ENCODE data around the gene CD244. TPM values are rescaled to one million over a fixed set of nuclear protein-coding genes. Genes with fewer than 3 reads are reported as not detected.

Gene CD244
- total and polyA plus RNA-seq, 2 donors (not counting 3 experiments of a cell fraction or from before 2014, with no cell fraction given), result not detected

GRCh38 chr1:160798439-160798838, 64.2 kb downstream of the CD244 start:
- DNase-seq (ENCODE audit: low read depth, low spot score) (no peak), FAIRE-seq (no peak)
- Histone ChIP-seq H3K4me3 (replicated peaks in 1 of 3; ENCODE audit: insufficient read depth in 1 of 3, low read depth in 1 of 3, low read length in 3 of 3) (no peak overlapping the region), H3K27me3 (ENCODE audit: control insufficient read depth in 2 of 2, insufficient read depth in 2 of 2, low read length in 2 of 2) (no peaks in the 10 kb centered on the region), H3K27ac (ENCODE audit: insufficient read depth, low read depth, low read length) (no peak overlapping the region), H3K79me2 (ENCODE audit: control insufficient read depth, insufficient read depth, low read length) (no peaks in the 10 kb centered on the region), H3K36me3 (ENCODE audit: control insufficient read depth in 2 of 2, extremely low read depth in 1 of 2, insufficient read depth in 2 of 2, low read length in 2 of 2) (no peaks in the 10 kb centered on the region), H3K9me3 (replicated peaks; ENCODE audit: control insufficient read depth, insufficient read depth, low read length) (no peaks in the 10 kb centered on the region), H3K4me2 (ENCODE audit: insufficient read depth, low read length) (no peak overlapping the region), H3K9me1 (replicated peaks; ENCODE audit: control insufficient read depth, extremely low read depth, insufficient read depth, low read length) (no peaks in the 10 kb centered on the region), H4K20me1 (replicated peaks; ENCODE audit: control insufficient read depth, extremely low read depth, insufficient read depth, low read length) (no peaks in the 10 kb centered on the region), H3K9ac (replicated peaks; ENCODE audit: extremely low read depth, insufficient read depth, low read length) (no peak overlapping the region), H2AFZ (ENCODE audit: low read depth, low read length) (no peak overlapping the region), H3K4me1 (ENCODE audit: control insufficient read depth, extremely low read depth, insufficient read depth, low read length) (no peaks in the 10 kb centered on the region)
- ChIA-PET CTCF (interaction anchor here (1.2 kb wide), 1 partner anchor 36 kb away, joined by 3 read pairs; no protein-coding TSS in a partner anchor), POLR2A (no interaction called here)
- intact Hi-C loops (cut with micrococcal nuclease), result no loop called here
- dilution Hi-C loops (cut with MboI; ENCODE audit: extremely low pct_ligation_motif_present, low sequenced_read_pairs), result no loop called here
- no TSS peak for BruUV-seq (replicated peaks)
- TF ChIP-seq MAX (IDR thresholded peaks at IDR 0.05; ENCODE audit: insufficient read depth, insufficient read length) (no peak), GATA2 (IDR thresholded peaks at IDR 0.05; ENCODE audit: insufficient read depth, insufficient read length, low read depth, low read length) (no peak), POLR2A (IDR thresholded peaks at IDR 0.05; ENCODE audit: low read depth, low read length) (no peak), EZH2 (IDR thresholded peaks at IDR 0.05; ENCODE audit: borderline replicate concordance, low read depth, low read length, severe bottlenecking) (no peak), MYC (IDR thresholded peaks at IDR 0.05; ENCODE audit: low read depth, low read length) (no peak), FOS (IDR thresholded peaks at IDR 0.05; ENCODE audit: borderline replicate concordance, insufficient read depth, low read length) (no peak), POLR2AphosphoS5 (IDR thresholded peaks at IDR 0.05; ENCODE audit: insufficient read depth, low read depth, low read length) (no peak), JUN (IDR thresholded peaks at IDR 0.05; ENCODE audit: borderline replicate concordance, insufficient read depth, insufficient read length, low read depth) (no peak), CTCF (IDR thresholded peaks at IDR 0.05; ENCODE audit: extremely low read depth in 1 of 2, insufficient read depth in 1 of 2, low read depth in 1 of 2, low read length in 2 of 2) (no peak)

Measured in endothelial cell of umbilical vein (primary cell).